HG03457 (cell line): ENCODE data around the gene UBQLNL.

Experiments
- ATAC-seq: cut with Tn5 transposase; IDR thresholded peaks from one replicate; pipeline ENCODE4 v1.9.1; 2021; ENCODE audit warnings: moderate number of reproducible peaks; ENCODE audit not compliant: unreplicated experiment

UBQLNL gene

GRCh38 chr11:5516599-5516998 lies at the start of gene UBQLNL:
UBQLNL (minus strand) TSS chr11:5516699; CDS start chr11:5516441, 258 bp downstream.
- ATAC-seq = no peak

DNA sequence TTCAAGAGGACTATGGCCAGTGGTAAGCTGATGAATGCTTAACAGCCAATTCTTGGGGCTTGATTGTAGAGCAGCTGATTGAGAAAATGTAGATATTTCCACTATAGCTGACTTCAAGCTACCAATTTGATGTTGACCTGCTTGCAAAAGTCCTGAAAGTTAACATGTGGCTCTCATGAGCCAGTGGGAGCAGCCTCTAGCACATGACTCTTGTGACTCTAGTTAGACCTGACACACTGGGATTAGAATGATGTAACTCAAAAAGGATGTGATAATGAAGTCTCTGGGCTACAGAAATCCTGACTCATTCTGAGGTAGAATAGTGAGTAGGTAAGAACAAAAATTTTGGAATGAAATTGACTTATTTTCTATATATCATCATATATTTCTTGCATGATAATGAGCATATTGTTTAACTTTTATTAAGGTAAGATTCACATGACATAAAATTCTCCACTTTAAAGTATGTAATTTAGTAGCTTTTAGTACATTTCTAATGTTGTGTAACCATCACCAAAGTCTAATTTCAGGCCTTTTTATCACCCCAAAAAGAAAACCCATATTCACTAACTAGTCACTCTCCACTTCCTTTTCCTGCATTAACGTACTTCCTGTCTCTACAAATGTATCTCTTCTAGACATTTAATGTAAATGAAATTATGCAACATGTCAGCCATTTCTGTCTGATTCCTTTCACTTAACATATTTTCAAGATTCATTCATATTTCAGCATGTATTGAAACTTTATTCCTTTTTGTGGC lies 47.9 kb upstream of the UBQLNL start:
- no peak for ATAC-seq

DNA sequence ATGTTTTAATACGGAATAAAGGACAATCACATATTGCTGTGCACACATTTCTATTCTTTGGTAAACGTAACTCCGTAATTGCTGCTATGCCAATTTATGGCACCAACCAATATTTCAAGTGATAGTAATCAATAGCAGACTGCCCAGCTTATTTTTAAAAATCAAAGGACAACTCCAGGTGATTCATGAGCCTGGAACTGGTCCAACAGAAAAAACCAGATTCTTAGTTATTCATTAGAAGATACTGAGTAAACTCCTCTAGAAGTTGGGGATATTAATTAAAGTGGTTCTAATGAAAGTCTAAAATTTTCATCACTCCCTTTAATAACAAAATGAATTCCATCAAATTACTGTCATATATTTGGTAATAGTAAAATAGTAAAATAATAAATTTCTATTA lies 41.3 kb upstream of the UBQLNL start:
- no peak for ATAC-seq

- ATAC-seq = no peak
Measured at GRCh38 chr11:5556596-5557188, 40.2 kb upstream of the UBQLNL start.

- ATAC-seq = no peak
Measured at GRCh38 chr11:5553343-5553742, 36.8 kb upstream of the UBQLNL start.

- no peak for ATAC-seq
Measured at GRCh38 chr11:5550440-5551095, 34.1 kb upstream of the UBQLNL start.

- ATAC-seq = no peak
Measured at GRCh38 chr11:5548440-5548839, 31.9 kb upstream of the UBQLNL start, which contains the start of gene OR52H1. OR52H1 (minus strand) TSS chr11:5548540; CDS start chr11:5545505, 3,035 bp downstream.

DNA sequence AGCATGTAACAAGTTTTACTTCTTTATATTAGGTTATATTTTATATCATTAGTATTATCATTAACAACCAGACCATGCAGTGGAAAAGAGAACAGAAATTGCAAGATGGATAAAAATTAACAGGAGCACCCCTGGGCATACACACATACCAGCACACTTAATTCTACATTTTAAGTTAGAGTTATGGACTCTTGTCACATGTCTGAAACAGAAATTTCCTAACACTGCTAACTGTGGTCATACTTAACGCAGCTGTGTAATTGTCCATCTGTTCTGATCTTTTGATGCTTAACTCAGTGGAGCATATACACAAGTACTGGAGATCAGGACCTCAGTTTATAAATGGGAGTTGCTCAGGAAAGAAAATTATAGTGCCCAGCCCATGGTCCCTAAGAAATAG lies 31.5 kb upstream of the UBQLNL start:
- ATAC-seq = peak; percentile 64

DNA sequence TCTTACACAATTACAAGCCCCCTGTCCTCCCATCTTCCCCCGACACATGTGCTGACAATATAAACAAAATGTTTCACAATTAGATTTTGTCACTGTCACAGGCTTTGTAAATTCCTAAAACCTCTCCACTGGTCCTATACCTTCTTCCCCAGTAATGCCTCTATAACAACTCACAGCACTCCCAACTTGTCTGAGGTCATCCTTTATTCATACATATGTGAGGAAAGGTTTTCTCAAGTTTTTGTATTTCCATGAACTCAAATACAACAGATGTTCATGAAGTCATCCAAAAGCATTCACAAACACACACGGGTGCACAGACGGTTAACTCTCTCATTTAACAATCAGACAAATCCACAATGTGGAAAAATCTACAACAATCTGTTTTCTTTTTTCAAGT lies 30.0 kb upstream of the UBQLNL start:
- no peak for ATAC-seq

DNA sequence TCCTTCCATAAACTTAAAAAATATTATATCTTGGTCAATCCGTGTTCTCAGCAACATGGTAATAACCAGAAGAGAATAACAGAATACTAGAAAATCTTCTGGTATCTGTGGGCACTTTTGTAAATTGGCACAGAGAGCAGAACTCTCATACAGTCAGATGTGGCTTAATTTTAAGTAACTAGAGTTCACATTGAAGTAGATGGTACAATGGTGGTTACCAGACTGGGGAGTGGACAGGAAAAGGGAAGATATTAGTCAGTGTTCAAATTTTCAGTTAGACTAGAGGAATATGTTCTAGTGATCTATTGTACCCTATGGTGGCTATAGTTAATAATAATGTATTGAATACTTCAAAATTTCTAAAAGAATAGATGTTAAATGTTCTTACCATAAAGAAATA lies 24.9 kb upstream of the UBQLNL start:
- ATAC-seq = no peak

GRCh38 chr11:5536482-5536881 lies 20.0 kb upstream of the UBQLNL start:
- ATAC-seq = no peak

DNA sequence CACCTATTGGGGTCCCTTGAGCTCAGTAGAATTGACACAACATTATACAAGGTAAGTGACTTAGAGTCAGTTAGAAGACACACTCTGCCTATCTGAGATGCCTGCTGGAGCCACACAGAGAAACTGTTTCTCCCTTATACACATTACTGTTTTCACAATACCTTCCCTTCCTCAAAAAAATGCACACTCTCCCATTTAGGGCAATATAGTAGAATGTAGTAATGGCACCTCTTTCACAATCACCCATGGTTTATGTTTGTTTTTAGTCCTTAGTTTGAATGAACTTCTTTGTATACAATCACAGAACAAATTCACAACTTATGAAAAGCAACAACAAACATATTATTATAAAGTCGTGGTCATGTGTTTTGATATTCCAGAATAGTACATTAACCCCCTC lies 17.5 kb upstream of the UBQLNL start:
- ATAC-seq = no peak

- no peak for ATAC-seq
Measured at GRCh38 chr11:5531053-5531831, 14.7 kb upstream of the UBQLNL start.

DNA sequence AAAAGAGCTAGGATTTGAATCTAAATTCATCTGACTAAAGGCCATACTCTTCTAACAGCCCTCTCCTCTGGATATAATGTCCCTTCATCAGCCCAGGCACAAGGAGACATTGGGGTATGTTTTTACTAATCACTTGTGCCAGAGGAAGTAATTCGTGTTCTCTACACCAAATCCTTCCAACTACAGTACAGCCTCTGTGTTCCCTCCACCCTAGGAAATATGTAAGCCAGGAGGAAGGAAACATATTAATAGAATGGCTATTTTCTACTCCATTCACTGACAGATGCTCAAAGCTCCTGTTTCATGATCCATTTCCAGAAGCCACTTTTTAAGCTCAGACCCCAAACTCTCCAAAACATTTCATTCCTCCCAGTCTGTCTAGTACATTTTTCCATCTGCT lies 12.0 kb upstream of the UBQLNL start:
- no peak for ATAC-seq

DNA sequence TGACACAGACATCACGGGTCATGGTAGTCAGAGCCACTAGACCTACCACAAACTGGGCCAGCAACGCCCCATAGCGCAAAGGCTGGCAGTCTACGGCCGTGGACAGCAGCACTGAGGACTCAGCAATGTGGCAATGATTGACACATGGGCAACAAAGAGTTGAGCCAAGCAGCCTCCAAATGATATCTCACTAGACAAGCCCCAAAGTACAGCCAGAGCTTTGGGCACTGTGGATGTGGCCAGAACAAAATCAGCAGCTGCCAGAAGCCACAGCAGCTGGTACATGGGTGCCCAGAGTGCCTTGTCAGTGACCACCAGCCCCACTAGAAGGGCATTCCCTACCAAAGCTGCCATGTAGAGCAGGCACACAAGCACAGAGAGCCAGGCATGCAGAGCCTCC lies 11.2 kb upstream of the UBQLNL start:
- no peak for ATAC-seq

DNA sequence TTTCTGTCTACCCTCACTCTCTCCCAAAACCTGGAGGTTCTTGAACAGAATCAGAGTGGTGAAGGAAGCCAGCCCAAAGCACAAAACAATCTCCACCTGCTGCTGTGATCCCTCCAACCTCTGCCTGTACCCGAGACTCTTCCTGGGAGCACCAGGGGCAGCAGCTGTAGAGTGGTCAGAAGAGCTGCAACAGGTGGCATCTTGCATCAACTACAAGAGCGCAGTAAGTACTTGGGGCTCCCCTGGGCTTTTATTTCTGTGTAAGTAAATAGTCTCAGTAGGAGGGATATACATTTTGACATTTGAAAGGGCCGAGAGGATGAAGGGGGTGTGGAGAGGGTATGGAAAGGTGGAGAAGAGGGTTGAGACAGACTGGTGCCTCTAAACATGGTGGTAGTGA lies 8.3 kb upstream of the UBQLNL start:
- ATAC-seq = no peak

GRCh38 chr11:5522308-5522707 lies 5.8 kb upstream of the UBQLNL start:
- no peak for ATAC-seq

DNA sequence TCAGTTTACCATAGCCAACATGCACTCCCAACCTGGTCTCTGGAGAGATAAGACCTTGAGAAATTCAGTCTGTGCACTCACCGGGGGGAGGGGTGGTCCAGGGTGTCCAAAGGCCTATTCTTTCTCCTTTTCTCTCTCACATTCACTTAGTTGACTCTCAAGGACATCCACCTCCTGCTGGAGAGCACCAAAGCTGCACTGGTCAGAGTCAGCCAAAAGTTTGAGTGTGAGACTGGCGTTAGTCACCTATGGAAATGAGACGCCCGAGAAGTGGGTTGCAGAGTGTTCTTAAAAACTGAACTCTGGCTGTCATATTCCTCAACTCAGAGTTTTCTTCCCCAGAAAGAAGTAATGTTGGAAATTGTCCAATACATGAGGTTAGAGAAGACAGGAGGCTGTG lies 5.0 kb upstream of the UBQLNL start:
- no peak for ATAC-seq

DNA sequence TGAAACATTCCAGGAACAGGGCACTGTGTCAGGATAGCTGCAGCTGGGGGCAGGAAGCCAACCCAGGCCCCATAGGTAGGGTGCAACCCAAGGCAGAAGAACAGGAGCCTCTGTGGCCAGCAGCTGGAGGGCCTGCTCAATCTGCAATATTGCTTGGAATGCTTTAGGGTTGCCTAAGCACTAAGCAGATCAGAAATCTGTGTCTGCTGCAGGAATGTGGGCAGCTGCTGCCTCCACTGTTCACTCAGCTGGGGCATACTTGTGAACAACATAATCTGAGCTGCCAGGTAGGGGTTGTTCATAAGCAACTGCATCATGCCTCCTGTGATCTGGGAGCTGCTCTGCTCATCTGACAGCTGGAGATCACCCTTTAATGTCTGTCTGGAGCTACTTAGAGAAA lies 1.7 kb downstream of the UBQLNL start:
- no peak for ATAC-seq

GRCh38 chr11:5509803-5510202 lies 6.7 kb downstream of the UBQLNL start, which contains the start of gene UBQLN3:
UBQLN3 (minus strand) TSS chr11:5509957; CDS start chr11:5509558, 399 bp downstream.
- no peak for ATAC-seq

- ATAC-seq = no peak
Measured at GRCh38 chr11:5508605-5509004, 7.9 kb downstream of the UBQLNL start.
